Stimulated activated CD8-positive, alpha-beta memory T cell treated with anti-CD3 and anti-CD28 coated beads, Interleukin-2, amount 100 ng/mL, for 1 hour (primary cell): ENCODE results near the gene PHOX2B.

Source experiments
- DNase-seq, 2 donors: peaks; one replicate each; pipeline ENCODE4 v3.0.0-alpha.2; 2020; ENCODE audit warnings: low read depth in 2 of 2

Gene PHOX2B

DNA sequence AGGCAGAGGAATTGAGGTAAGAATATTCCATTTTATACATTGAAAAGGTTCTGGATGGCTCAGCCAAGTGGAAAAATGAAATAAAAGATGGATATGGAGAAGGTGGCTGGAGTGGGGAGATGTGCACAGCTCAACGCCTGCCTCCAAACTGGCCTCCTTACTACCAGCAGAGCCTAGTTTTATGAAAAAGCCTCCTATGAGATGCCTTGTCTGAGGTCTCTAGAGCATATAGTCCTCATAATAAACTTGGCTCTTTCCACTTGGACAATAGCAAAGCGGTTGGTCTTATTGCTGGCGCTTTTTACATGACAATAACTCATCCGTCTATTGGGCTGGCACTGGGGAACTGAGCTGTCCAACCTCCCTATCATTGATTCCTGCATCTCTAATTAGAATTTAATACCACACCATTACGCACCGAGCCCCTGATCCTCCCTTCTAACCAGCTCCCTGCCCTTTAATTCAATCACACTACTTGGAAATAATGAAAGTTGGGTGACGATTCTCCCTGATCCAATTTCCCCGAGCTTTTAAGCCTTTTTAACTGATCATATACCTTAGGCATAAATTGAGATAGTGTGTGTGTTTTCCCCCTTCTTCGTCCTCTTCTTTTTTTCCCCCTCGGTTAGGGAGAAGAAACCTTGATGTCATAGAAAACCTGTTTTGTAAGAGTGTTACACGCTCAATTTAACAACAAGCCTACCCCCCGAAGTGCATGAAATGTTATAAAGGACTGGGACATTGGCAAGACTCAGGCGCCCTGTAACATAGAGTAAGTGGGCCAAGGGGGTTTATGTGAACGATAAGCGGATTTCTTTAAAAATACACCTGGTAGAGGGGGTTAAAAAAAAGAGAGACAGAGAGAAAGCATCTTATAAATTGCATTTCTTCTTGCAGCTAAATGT is at the start of gene PHOX2B:
PHOX2B (minus strand) TSS at position 155 of the 905 bp plus-strand sequence; CDS start at position 40, 115 bp downstream.
- no peak for DNase-seq

GRCh38 chr4:41797260-41797659 is 48.7 kb upstream of the PHOX2B start:
- no peak for DNase-seq

DNA sequence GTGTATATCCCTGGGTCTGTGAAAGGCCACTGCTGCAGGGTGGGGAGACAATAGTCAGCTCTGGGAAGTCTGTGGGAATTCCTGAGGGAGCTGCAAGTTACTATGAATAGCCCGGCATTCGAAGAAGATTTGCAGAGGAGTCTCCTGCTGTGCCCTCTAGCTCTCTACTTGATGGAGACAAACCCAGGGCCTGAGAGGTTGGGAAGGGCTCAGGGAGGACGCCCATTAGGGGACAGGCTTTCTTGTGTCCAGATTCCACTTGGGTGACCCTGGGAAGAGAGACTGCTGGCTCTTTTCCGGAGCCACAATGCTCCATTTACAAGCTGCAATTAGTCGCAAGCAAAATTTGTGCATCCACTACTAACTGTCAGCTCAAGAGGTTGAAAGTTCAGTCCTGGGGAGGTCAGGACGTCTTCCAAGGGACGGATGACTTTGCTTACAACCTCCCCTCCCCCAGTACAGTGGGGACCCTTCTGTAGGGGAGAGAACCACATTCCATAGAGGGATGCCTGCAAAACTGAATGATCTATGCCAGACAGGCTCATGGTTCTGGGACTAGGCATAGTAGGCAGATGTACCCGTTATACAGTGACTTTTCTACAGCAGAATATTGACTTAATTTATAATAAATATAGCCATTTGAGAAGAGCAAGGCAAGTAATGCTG is 48.2 kb upstream of the PHOX2B start:
- DNase-seq: no peak

GRCh38 chr4:41795796-41796385 is 47.4 kb upstream of the PHOX2B start:
- no peak for DNase-seq

DNA sequence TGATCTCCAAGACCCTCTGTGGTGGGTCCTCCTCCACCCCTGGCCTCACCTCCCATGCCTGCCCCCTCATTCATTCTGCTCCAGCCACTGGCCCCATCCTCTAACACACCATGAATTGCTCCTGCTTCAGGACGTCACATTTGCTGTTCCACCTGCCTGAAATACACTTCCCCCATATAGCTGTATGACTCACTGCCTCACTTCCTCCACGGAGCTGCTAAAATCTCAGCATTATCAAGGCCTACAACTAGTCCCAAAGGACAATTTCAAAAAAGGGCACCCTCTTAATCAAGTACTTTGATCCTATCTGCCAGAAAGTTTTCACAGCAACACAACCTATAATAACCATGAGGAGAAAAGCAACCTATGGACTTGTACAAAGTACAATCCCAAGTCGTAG is 43.6 kb upstream of the PHOX2B start:
- DNase-seq: no peak

GRCh38 chr4:41791557-41791956 is 43.0 kb upstream of the PHOX2B start:
- no peak for DNase-seq

GRCh38 chr4:41787931-41788330 is 39.4 kb upstream of the PHOX2B start:
- DNase-seq: no peak

GRCh38 chr4:41785665-41786064 is 37.1 kb upstream of the PHOX2B start:
- DNase-seq: no peak

GRCh38 chr4:41784191-41784979 is 35.9 kb upstream of the PHOX2B start:
- no peak for DNase-seq

DNA sequence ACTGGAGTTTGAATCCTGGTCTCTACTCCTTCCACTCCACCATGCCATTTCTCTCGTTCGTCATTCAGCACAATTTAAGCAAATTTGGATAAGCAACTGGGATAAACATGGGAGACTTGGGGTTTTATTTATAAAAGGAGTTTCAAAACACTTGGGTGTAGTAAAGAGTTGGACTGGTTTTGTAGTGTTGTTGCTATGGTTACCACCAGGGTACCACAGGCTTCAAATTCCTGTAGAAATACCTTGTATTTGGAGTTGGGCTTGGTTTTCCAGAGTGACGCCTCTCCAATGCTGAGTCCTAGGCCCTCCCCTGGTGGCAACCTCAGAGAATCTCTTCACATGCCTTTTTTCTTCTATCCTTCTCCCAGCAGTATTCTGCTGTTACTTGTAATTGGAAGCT is 27.9 kb upstream of the PHOX2B start:
- DNase-seq: no peak

DNA sequence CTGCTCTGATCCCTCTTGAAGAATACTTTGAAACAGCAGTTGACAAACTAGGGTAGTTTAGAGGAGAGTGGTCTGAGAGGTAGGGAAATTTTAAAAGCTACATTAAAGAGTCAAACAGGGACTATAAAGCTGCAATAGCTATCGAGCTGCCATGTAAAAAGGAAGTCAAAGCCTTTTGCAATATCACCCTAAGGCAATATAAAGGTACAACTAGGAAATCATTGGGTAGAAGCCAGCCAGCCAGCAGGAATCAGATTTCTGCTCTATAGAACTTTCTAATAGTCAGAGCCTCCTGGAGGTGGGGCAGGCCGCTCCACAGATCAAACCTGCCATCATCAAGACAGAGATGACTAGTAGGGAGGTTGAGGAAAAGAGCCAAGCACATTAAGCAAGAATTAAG is 15.2 kb upstream of the PHOX2B start:
- DNase-seq: no peak

GRCh38 chr4:41758884-41759283 is 10.4 kb upstream of the PHOX2B start:
- DNase-seq: no peak

DNA sequence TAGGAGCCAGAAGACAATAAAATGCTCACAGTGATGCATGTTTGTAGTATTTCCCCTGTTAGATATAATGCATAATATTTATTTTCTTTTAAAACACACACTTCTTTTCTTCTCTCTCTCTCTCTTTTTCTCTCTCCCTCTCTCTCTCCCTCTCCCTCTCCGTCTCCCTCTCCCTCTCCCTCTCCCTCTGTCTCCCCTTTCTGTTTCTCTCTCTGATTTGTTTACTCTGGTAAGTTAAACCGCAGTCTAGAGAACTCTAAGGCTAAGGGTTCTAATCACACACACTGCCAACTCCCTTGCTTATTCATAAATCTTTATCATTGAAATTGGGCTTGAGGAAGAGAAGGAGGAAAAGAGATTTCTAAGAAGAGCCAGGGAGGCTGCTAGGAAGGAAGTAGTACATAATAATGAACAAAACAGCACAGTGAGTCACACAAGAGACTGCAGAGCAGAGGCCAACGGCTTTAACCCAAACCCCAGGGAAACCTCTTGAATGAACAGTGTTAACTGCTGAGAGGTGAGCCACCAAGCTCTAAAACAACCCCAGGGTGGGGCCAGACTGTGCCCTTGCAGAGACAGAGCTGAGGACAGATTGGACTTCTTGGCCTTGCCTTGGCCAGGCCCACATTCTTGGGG is 9.1 kb upstream of the PHOX2B start:
- DNase-seq: no peak

DNA sequence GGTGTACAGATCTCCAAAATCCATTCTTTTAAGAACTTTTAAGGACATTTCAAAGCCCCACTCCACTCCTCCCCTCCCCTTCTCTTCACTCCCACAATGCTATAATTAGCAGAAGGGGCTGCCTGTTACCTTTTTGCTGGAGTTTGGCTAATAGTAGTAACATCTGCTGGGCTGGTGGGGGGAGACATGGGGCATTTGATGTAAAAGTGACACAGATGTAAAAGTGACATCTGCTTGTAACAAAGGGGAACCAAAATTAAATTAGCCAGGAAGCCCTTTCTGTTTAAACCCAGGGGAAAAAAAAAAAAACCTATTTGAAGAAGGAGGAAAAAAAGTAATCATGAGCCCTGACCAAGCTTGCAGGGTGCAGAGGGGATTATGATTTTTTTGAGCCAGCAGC is 5.4 kb upstream of the PHOX2B start:
- DNase-seq: no peak

DNA sequence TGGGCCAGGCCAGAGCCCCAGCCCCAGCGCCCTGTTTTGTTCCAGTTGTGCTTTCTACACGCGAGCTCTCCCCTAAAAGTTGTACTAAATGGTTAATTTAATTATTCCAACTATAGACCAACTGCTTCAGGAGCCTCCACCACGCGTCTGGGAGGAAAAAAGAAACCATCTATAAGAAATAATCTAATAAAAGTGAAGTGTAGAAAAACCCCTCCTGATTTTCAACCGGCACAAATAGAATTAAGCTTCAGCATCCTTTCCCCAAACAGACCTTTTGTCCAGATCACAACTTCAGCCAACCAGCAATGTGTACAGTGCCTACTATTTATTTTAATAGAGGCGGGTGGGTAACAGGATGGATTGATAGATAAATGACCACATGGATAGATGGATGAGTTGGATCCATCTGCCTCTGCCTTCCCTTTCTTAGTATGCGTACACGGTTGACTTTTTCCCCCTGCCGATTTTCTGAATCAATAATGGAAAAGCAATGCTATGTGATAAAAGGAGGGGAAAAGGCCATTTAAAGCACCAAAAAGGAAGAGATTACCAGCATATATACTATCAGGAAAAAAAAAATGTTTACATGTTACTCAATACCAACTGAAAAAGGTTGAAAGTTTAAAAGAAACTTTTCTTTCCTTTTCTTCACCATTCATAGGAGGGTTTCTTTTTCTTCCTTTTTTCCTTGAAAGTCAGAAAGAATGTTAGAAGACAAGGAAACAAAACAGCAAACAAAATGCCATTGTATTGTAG is 3.7 kb upstream of the PHOX2B start:
- DNase-seq: no peak

DNA sequence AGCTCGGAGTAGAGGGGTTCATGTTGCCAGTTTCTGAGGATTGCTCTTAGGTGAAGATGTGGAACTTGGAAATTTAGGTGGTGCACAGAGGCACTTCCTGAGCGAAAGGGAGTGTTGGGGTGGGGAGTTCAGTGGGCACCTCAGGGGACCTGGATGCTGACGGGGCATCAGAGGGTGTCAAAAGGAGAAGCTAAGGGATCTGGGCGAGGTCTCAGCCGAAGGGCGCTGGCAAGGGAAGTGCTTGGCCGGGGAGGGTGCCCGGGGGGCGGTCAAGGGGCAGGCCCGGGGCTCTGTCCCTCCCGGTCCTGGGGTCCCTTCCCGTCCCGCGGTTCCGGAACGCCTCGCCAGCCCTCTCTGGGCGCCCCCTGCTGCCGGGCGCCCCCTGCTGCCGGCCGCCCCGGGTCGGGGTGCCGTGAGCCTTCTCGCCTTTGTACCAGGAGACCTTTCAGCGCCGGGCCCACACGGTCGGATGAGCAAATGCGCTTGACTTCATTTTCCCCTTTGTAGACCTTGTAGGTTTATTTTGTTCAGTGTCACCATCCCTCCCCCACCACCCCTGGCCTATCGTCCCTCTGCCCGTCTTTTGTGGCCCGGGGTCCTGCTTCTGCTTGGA is 3.0 kb upstream of the PHOX2B start:
- DNase-seq: no peak

DNA sequence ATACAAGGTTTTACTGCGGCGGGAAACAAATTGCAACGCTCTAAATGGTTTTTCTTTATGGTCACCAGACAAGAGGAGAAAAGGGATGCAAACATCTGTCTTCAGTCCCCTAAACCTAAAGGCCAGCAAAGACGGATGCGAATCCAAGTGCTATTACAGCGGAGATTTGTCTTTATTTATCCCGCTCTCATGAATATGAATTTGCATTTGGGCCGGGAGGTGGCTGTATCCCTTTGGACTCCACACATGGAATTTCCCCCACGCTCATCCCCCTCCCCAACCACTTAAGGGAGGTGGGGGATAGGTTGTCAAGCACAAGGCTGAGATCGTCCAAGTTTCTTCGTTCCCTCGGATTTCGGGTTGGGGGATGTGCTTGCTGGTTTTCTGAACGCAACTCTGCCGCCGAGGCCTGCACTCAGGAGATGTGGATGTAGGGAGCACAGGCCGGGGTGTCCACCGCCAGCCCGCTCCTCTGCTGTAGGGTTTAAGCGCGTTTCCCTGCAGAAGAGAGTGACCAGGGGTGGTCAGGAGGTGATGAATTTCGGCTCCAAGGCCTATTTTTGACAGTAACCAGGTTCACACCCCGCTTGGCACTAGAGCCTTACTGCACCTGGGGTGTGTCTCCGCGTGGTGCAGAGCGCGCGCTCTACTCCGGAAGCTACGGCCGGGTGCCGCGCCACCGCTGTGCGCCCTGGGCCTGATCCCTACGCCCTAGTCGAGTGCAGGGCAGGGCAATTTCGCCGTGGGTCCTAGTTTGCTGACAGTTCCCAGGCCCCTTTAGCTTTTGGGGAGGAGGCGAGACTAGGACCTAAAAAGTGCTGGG is 2.3 kb upstream of the PHOX2B start:
- DNase-seq: no peak

GRCh38 chr4:41750121-41750625 is 1.6 kb upstream of the PHOX2B start:
- no peak for DNase-seq

- DNase-seq: no peak
These were observed 1.1 kb upstream of the PHOX2B start for GRCh38 chr4:41749631-41750039.
